Measurements from ENCODE around the gene RTN4R. TPM values are rescaled to one million over a fixed set of nuclear protein-coding genes. Genes with fewer than 3 reads are reported as not detected.

The RTN4R gene
- total and polyA plus RNA-seq, 9 of the 15 experiments (the other 6 are each of a cell fraction or from before 2014, with no cell fraction given), result 0.04 to 2.8 (median 1.4) TPM; not detected in 3

GRCh38 chr22:20267441-20268278 is 458 bp downstream of the RTN4R start (continued):
- 0 out of 2 replicates have a peak, but pooled peaks have one; percentile 95 for TF ChIP-seq RERE (CRISPR knock-in tag; IDR thresholded peaks at IDR 0.05; ENCODE audit: borderline replicate concordance)
- no peak for TF ChIP-seq MYC (IDR thresholded peaks at IDR 0.05; ENCODE audit: low read depth, low read length)
- peak; percentile 78; the same call in 1 of the 2 replicates for TF ChIP-seq MYC (CRISPR knock-in tag; IDR thresholded peaks at IDR 0.05; ENCODE audit: borderline replicate concordance, low read depth)
- no peak for TF ChIP-seq NCOA4 (IDR thresholded peaks at IDR 0.05; ENCODE audit: partially characterized antibody)
- TF ChIP-seq ZNF146 (CRISPR knock-in tag; IDR thresholded peaks at IDR 0.05; ENCODE audit: unreplicated experiment), result no peak
- TF ChIP-seq CBX5 (IDR thresholded peaks at IDR 0.05; ENCODE audit: borderline replicate concordance, low read depth), result no peak
- TF ChIP-seq ZNF445 (CRISPR knock-in tag; IDR thresholded peaks at IDR 0.05; ENCODE audit: low read depth), result no peak
- no peak for TF ChIP-seq ZNF79 (CRISPR knock-in tag; IDR thresholded peaks at IDR 0.05; ENCODE audit: low read depth)
- no peak for TF ChIP-seq KDM4B (IDR thresholded peaks at IDR 0.05; ENCODE audit: borderline replicate concordance in 2 of 2, low read depth in 1 of 2)
- TF ChIP-seq CREM (IDR thresholded peaks at IDR 0.05; ENCODE audit: low read depth), result no peak
- no peak for TF ChIP-seq ZFP30 (CRISPR knock-in tag; IDR thresholded peaks at IDR 0.05; ENCODE audit: borderline replicate concordance)
- TF ChIP-seq ATF3 (IDR thresholded peaks at IDR 0.05), result no peak
- peak; percentile 69; the same call in 1 of the 2 replicates for TF ChIP-seq ATF3 (CRISPR knock-in tag; conservative IDR thresholded peaks at IDR 0.05)
- no peak for TF ChIP-seq ID3 (CRISPR knock-in tag; IDR thresholded peaks at IDR 0.05)
- peak; percentile 48; the same call in 1 of the 2 replicates for TF ChIP-seq ID3 (tag; IDR thresholded peaks at IDR 0.05)
- no peak for TF ChIP-seq SRSF1 (IDR thresholded peaks at IDR 0.05; ENCODE audit: low read depth, low read length)

Data from K562 (cell line).